ENCODE results near the gene SGMS1.
"Not testable (repeated sequence)": the region's sequence is repeated elsewhere in the genome, so short reads cannot be mapped to it uniquely, and the experiment has no call there.

SGMS1 gene

DNA sequence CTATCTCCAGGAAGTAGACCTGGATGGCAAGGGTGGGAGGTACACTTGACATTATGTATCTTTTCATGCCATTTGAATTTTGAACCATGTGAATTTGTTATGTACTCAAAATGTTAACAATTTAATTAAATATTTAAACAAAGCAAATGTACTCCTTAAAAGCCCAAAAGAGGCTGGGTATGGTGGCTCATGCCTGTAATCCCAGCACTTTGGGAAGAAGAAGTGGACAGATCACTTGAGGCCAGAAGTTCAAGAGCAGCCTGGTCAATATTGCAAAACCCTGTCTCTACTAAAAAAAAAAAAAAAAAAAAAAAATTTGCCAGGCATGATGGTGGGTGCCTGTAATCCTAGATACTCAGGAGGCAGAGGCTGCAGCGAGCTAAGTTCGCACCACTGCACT lies 235.6 kb downstream of the SGMS1 start:
- no peak for DNase-seq

DNA sequence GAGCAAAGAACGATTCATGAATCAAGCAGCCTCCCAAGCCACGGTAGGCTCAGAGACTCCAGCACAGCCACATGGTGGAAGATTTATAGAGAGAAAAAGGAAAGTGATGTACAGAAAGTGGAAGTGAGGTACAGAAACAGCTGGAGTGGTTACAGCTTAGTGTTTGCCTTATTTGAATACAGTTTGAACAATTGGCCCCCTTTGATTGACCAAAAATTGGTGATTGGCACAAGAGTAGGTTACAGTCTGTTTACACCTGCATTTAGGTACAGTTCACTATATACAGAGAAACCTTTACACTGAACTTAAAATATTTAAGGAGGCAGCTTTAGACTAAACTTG lies 236.1 kb downstream of the SGMS1 start:
- DNase-seq: no peak

DNA sequence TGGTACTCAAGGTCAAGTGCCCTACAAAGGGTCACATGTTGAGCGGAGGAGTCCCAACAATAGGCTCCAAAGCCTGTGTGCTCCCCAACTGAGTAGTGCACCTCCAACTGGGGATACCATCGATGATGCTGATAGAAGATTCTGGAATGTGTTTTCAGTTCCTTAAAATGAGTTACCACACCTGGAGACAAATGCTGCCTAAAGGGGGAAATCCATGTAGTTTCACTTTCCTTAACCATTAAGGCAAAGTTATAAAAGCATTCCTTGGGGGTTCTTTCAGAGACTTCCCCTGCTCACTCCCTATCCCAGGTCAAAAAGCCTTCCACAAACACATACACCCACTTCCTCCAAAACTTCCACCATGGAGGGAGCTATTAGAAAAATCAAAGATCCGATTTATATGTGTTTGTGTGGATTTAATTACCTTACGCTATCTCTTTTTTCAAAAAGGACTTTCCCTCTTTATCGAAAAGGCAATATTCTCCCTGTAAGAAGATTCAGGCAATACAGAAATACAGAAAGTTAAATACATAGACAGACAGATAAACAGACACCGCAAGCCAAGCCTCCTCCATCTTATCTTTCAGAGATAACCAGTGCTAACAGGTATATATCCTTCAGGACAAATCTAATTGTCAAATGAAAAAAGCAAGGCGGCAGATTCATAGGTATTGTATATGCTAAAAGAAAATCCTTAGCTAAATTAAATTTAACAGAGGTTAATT lies 236.6 kb downstream of the SGMS1 start:
- DNase-seq: no peak

DNA sequence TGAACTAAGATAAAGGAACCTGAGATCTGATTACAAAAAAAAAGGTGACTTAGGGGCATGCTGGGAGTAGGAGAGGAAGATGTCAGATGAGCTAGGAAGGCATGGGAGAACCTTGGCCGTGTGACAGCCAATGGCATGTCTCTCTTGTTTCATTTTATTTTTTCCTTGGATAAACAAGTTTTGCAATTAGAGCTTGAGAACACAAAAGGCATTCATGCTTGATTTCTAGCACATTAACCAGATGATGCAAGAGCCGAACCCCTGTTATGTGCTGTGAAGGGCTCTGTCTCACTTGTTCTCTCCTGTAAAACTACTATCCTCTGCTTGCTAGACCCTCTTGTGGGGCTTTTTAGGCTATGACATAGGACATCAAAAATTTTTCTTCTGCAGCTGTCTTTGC lies 238.1 kb downstream of the SGMS1 start:
- DNase-seq: no peak

DNA sequence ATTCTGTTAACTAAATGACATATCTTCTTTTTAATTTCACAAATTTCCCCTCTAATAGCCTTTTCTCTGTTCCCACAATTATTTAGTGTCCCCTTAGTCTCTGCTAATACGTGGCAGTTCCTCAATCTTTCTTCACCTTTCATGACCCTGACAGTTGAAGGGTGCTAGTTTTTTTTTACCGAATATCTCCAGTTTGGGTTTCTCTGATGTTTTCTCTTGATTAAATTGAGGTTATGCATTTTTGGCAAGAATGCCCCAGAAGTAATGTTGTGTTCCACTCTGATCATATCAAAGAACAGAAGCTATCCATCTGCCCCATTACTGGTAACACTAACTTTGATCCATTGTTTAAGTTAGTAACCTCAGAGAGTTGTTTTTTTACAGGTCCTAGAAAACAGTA lies 238.9 kb downstream of the SGMS1 start:
- DNase-seq: no peak

DNA sequence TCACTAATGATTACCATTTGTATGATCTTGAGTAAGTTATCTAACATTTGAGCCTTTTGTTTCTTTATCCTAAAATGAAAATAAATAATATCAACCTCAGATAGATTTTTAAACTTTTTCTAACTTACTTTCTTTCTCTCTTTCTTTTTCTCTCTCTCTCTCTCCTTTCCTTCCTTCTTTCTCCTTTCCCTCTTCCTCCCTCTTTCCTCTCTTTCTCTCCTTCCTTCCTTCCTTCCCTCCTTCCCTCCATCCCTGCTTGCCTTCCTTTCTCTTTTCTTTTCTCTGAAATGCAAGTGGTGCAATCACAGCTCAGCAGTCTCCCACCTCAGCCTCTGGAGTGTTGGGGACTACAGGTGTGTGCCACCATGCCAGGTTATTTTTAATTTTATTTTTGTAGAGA lies 239.5 kb downstream of the SGMS1 start:
- DNase-seq: no peak

DNA sequence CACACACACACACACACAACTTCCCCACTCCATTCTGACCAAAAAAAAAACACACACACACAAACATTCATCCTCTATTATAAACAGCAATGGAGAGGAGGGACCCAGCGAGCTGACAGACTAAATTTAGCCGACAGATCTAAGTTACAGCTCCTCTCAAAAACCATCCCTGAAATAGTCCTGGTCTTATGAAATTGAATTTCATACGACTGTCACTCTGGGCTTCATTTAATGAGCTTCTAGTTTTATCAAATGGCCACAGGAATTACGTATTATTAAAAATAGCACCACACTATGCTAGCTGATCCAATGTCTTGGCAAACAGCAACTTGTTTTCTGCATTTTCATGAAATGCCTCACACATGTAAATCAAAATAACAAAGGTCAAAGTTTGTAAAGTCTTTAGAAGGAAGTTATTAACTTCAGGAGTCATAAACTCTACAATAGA lies 241.2 kb downstream of the SGMS1 start:
- no peak for DNase-seq

DNA sequence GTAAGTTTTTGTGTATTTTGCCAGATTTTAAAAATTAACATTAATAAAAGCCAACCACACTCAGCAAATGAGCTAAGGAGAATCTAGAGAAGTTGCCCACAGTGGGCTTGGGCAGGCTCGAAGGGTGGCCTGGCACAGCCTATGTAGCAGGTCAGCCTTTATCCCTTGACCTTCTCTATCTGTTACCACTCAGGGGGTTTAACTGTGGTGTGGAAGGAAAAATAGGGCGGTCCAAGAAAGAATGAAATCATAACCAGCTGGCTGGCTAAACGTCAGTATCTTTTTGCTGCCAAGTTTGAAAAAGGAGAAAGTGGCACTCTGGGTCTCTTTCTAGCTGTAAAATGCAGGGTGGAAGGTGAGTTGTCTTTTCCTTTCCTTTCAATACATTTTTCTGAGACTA lies 242.1 kb downstream of the SGMS1 start:
- DNase-seq: no peak

DNA sequence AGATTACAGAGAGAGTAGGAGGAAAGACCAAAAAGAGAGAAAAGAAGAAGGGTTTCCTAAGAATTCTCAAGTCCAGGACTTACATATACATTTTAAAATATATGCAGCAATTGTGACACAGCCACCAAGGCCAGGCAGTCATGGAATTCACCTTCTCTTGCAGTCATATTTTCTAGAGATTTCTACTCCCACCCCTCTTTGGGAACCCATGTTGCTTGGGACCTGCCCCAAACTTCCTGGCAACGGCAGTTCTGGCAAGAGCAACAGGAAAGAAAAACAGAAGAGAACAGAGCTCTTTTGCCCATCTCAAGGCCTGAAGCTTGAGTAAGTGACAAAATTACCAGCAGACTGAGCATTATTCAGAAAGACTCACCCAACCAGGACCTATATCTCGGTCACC lies 244.1 kb downstream of the SGMS1 start:
- no peak for DNase-seq

DNA sequence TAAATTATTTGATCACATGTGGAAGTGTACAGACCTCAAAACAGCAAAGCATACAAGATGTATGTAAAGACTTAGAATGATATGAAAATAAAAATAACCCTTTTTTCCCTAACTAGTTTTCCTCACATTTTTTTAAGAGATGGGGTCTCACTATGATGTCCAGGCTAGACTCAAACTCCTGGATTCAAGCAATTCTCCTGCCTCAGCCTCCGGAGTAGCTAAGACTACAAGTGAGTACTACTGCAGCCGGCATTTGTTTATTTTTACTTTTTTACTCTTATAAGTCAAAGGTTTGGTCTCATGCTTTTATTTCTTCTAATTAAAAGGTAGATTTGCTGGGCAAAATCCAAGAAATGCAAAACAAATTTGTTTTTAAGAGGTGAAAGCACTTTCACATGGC lies 248.0 kb downstream of the SGMS1 start:
- DNase-seq: no peak

DNA sequence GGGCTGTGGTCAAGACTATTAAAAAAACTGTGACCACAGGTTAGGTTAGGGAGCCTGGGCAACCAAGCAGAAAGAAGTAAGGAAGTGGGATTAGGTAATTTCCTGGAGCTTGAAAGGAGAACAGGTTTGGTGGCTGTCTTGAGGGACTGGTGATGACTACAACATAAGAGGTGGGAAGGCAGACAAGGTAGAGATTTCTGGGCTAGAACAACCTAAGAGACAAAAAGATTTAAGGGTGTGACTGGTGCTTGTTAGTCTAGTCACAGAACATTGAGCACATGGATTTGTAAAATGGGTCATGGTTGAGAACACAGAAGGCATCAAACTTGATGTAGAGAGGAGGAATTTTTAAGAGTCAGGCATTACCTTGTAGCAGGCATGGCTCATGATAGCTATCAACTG lies 248.7 kb downstream of the SGMS1 start:
- DNase-seq: no peak

DNA sequence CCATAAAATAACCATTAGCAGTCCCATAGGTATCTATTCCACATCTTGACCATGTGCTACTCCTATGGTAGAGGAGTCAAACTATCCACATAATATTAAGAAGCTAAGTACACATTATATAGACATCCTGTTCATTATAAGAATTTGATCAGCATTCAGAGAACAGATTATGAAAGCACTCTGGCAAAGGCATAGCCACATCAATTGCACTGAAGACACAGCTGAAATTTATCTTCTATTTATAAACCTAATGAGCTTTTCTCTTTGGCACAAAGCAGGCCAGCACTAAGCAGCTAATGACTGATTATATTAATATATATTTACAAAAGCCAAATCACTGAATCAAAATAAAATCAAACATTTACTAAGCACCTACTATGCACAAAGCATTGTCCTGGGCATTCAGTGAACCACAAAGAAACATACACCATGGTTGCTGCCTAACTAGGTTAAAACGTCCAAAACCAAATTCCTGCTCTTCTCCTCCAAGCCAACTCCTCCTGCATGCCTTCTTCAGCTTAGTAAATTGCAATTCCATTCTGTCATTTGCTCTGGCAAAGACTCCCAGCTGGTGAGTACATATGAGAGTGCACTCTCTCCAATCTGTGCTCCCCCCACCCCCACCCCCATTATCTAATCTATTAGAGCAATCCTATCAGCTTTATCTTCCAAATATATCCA lies 249.8 kb downstream of the SGMS1 start:
- DNase-seq: no peak

DNA sequence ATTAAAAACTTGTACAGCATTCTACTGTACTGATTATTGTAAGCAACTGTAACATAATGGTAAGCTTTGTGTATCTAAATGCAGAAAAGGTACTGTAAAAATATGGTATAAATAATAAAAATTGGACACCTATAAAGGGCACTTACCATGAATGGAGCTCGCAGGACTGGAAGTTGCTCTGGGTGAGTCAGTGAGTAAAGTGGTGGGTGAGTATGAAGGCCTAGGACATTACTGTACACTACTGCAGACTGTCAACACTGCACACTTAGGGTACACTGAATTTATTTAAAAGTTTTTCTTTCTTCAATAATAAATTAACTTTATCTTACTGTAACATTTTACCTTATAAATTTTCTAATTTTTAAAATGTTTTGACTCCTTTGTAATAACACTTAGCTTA lies 253.8 kb downstream of the SGMS1 start:
- DNase-seq: no peak

DNA sequence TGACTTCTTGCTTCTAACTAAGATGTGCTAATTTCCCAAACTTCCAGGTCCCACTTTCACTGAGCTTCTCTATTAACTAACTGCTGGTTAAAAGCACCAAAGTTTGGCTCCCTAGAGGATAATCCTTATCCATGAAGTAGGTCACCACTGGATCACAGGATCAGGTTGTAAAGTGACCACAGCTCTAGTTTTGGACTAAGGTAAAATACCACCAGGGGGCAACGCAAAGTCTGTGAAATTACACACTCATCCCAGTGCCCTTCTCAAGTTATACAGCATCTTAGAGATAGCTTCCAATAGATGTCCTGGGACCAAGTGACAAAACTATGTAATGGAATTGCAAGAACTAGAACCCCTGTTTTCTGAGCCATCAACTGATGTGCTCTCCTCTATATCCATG lies 256.0 kb downstream of the SGMS1 start:
- peak; percentile 15 for DNase-seq

DNA sequence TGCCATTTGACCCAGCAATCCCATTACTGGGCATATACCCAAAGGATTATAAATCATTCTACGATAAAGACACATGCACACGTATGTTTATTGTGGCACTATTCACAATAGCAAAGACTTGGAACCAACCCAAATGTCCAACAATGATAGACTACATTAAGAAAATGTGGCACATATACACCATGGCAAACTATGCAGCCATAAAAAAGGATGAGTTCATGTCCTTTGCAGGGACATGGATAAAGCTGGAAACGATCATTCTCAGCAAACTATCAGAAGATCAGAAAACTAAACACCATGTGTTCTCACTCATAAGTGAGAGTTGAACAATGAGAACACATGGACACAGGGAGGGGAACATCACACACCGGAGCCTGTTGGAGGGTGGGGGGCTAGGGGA lies 257.3 kb downstream of the SGMS1 start:
- DNase-seq: not testable (repeated sequence)

DNA sequence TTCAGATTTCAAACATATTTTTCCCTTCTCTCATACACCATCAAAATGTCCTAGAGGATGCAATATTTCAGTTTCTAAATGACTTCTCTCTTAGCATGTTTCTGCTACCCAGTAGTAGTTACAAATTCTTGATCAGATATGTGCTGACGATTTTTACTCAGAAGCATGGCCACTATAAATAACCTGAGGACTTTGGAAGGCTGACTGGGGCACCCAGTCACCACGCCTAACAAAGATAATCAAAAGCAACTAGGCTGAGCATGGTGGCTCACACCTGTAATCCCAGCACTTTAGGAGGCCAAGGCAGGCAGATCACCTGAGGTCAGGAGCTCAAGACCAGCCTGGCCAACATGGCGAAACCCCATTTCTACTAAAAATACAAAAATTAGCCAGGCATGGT lies 259.0 kb downstream of the SGMS1 start:
- not testable (repeated sequence) for DNase-seq

DNA sequence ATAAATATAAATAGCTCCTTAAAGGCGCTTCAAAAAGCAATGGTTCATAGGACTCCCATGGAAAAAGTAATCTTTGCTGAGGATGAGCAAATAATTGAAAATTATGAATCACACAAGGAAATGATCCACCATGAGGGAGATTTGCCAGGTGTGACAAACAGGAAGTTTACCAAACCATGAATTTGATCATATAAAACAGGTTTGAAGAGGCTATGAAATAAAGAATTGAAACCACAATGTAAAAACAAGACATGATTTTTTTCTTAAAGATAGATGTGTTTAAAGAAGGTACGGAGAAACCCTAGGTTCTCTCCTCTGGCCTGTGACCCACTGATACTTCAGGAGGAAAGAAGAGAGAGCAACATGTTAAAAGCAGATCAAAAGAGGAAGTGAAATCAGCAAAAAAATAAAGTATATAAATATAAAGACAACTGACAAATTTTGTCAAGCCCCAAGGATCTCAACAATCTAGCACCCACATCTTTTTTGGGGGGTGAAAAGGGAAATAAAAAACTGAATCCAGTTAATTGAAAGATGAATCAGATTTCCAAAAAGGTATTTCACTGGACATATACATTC lies 261.1 kb downstream of the SGMS1 start:
- no peak for DNase-seq

DNA sequence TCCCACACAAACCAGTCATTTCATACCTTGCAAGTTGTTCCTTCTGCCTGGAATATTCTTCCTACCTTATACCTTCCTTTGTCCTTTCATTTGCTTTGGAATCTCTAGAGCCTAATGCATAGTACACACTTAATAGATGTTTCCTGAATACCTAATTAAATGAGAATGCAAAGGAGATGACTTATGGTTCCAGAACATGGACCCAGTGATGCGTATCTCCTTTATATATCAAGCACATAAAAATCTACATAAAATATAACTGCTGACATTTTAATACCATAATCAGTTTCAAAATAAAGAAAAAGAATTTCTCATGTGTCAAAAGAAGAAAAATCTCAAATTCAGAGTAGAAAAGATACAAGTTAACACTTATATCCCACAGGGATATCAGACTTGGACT lies 261.8 kb downstream of the SGMS1 start:
- DNase-seq: no peak

DNA sequence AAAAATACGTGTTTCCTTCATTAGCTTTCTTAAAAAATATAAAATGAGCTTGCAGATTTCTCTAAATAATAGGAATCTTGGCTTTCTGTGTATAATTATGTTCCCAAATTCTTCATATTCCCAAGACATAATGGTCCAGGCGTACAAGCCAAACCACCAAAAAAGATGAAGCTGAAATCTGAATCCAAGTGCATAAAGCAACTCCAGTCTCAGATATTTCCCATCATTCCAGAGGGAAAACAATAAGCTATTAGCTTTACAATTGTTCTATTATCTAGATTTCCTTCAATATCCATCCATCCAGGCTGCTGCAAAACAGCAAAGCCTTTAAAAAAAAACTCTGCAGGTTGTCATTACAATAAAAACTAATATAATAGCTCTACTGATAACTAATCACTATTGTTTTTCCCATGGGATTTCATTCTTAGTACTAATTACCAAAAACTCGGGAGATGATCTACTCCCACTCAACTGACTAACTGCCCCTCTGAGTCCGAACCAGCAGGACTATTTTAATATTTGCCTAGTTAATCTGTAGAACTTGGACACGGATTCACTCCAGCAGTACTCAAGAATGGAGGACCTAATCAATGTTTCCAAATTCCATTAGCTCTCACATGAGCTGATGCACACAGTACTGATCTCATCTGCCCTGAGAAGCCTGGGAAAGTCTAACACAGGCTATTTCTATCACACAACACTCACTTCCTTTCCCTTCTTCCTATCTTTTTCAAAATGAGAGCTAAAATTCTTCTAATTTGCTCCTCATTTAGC lies 263.5 kb downstream of the SGMS1 start:
- DNase-seq: no peak

DNA sequence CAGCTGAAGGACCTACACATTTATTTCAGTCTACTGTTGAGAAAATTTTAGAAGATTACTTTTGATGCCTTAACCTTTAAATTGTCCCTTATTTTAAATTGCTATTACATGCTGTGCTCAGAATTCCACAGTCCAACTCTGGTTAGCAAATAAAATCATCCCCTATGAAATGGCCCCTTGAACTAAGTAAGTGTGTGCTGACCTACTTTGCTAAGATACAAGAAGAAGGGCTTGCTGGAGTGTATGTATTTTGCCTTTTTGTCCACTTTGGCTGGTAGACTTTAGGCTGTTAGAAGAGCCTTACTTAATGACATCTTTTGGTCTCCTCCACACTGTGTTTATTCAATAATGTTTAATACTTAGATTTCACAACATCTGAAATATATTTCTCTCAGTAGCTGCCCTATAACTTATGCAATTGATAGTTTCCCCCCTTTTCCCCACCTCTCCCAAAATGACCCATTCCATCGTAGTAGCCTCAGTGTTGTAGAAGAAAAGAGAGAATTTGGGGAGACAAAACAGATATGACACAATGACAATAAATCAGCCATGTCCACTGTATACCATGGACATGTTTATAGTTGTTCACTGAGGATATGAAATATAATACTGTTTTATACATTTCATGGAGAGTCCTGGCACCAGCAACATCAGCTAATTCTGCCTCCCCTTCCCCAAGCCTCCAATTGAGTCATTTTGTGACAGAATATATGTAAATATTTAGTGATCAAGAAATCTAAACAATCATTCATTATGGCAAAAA lies 264.6 kb downstream of the SGMS1 start:
- no peak for DNase-seq

DNA sequence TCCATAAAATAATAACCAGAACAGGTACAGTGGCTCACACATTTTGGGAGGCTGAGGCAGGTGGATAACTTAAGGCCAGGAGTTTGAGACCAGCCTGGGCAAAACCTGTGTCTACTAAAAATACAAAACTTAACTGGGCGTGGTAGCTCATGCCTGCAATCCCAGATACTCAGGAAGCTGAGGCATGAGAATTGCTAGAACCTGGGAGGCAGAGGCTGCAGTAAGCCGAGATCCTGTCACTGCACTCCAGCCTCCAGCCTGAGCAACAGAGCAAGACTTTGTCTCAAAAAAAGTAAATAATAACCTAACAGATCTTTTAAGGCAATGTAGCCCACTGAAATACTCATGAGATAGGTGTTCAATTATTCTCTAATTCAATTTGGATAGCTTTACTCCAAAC lies 265.3 kb downstream of the SGMS1 start:
- no peak for DNase-seq

DNA sequence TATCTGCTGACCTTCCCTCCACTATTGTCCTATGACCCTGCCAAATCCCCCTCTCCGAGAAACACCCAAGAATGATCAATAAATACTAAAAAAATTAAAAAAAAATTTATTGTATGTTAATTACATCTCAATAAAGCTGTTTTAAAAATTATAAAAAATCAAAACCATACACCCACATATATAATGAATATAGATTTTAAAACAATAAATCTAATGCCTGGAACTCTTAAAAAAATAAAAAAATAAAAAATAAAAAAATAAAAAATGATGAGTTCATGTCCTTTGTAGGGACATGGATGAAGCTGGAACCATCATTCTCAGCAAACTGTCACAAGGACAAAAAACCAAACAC lies 267.3 kb downstream of the SGMS1 start:
- DNase-seq: not testable (repeated sequence)

Measured in activated CD4-positive, alpha-beta T cell treated with anti-CD3 and anti-CD28 coated beads, Interleukin-2, amount 50 U/mL, for 16 hours (primary cell).